Measurements from ENCODE around the gene CSRP2. TPM values are rescaled to one million over a fixed set of nuclear protein-coding genes. Genes with fewer than 3 reads are reported as not detected.

The CSRP2 gene
- total and polyA plus RNA-seq, 12 donors = 0.61 to 19.5 (median 6.0) TPM

- no peaks in the 10 kb centered on the region for H3K9me3 ChIP-seq (replicated peaks in 1 of 3)
- H3K27ac ChIP-seq = no peak overlapping the region
- peaks cover 0 to 14% of the 10 kb centered on the region in 2 donors for H3K4me1 ChIP-seq (replicated peaks in 1 of 2)
- no peaks in the 10 kb centered on the region for H3K27me3 ChIP-seq
- no peaks in the 10 kb centered on the region for H3K36me3 ChIP-seq (replicated peaks in 1 of 2)
- no peak overlapping the region for H3K4me3 ChIP-seq
- TF ChIP-seq CTCF (IDR thresholded peaks at IDR 0.05) = no peak
- no peak for TF ChIP-seq POLR2A (IDR thresholded peaks at IDR 0.05)
- 88 to 94% (median 93%) methylated on average over 1 of the region's 1 CpG for WGBS, 4 donors
- no peak for DNase-seq
- intact Hi-C loops (cut with DNase I) = no loop called here
These were observed 3.5 kb upstream of the CSRP2 start for GRCh38 chr12:76882367-76882766.

- H3K36me3 ChIP-seq (replicated peaks in 1 of 2) = no peaks in the 10 kb centered on the region
- no peak overlapping the region for H3K4me3 ChIP-seq
- TF ChIP-seq POLR2A (IDR thresholded peaks at IDR 0.05) = no peak
- TF ChIP-seq CTCF (IDR thresholded peaks at IDR 0.05) = no peak
- H3K27ac ChIP-seq = no peak overlapping the region
- intact Hi-C loops (cut with DNase I) = no loop called here
- DNase-seq = no peak
- H3K27me3 ChIP-seq = no peaks in the 10 kb centered on the region
- no peaks in the 10 kb centered on the region for H3K9me3 ChIP-seq (replicated peaks in 1 of 3)
- H3K4me1 ChIP-seq (replicated peaks in 1 of 2) = peaks cover 0 to 14% of the 10 kb centered on the region in 2 donors
These were observed 2.3 kb upstream of the CSRP2 start for GRCh38 chr12:76881142-76881541.

GRCh38 chr12:76880519-76881023, 1.8 kb upstream of the CSRP2 start:
- Histone ChIP-seq H3K27ac (no peak overlapping the region), H3K9me3 (replicated peaks in 1 of 3) (no peaks in the 10 kb centered on the region), H3K4me3 (no peak overlapping the region), H3K36me3 (replicated peaks in 1 of 2) (no peaks in the 10 kb centered on the region), H3K27me3 (no peaks in the 10 kb centered on the region), H3K4me1 (replicated peaks in 1 of 2) (peaks cover 0 to 14% of the 10 kb centered on the region in 2 donors)
- intact Hi-C loops (cut with DNase I) = no loop called here
- TF ChIP-seq POLR2A (IDR thresholded peaks at IDR 0.05) (no peak), CTCF (IDR thresholded peaks at IDR 0.05) (no peak)
- WGBS, 4 donors = 92 to 99% (median 96%) methylated on average over 7 of the region's 7 CpGs
- no peak for DNase-seq

- WGBS, 4 donors = 54 to 60% (median 58%) methylated on average over 13 of the region's 13 CpGs
- no peaks in the 10 kb centered on the region for H3K9me3 ChIP-seq (replicated peaks in 1 of 3)
- TF ChIP-seq CTCF (IDR thresholded peaks at IDR 0.05) (no peak), POLR2A (IDR thresholded peaks at IDR 0.05) (no peak)
- peak overlapping the region in 3 of 5 donors; percentile 70 to 86 (median 85) for H3K27ac ChIP-seq
- intact Hi-C loops (cut with DNase I) = no loop called here
- H3K36me3 ChIP-seq (replicated peaks in 1 of 2) = no peaks in the 10 kb centered on the region
- DNase-seq = peak in 4 of 7 donors; percentile 18 to 45 (median 28)
- peaks cover 0 to 14% of the 10 kb centered on the region in 2 donors for H3K4me1 ChIP-seq (replicated peaks in 1 of 2)
- no peaks in the 10 kb centered on the region for H3K27me3 ChIP-seq
- H3K4me3 ChIP-seq = peak overlapping the region in 3 of 4 donors; percentile 13 to 71 (median 68)
These were observed 1.1 kb upstream of the CSRP2 start for GRCh38 chr12:76879710-76880518.
